ENCODE data around the gene MYCBP. TPM values are rescaled to one million over a fixed set of nuclear protein-coding genes. Genes with fewer than 3 reads are reported as not detected.

The MYCBP gene
- total RNA-seq, 2 donors from 2014 or later, result 12.2 to 14.0 TPM

DNA sequence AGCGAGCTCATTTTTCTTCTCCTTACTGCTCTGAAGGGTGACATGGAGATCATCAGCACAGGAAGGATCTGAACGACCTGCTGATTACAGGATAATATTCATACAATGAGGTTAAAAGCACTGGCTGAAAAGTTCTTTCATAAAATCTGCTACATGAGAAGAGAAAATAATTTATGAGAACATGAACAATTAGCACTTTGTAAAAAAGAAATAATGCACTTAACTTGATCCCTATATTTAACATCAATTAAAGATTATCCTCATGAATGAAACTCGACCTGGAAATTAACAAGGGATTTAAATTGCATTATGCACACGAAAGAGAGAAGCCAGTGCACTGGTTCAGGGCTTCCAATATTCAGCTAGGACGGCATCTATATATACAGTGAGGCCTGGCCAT, 60.2 kb downstream of the MYCBP start:
- TF ChIP-seq, protein P1, sequence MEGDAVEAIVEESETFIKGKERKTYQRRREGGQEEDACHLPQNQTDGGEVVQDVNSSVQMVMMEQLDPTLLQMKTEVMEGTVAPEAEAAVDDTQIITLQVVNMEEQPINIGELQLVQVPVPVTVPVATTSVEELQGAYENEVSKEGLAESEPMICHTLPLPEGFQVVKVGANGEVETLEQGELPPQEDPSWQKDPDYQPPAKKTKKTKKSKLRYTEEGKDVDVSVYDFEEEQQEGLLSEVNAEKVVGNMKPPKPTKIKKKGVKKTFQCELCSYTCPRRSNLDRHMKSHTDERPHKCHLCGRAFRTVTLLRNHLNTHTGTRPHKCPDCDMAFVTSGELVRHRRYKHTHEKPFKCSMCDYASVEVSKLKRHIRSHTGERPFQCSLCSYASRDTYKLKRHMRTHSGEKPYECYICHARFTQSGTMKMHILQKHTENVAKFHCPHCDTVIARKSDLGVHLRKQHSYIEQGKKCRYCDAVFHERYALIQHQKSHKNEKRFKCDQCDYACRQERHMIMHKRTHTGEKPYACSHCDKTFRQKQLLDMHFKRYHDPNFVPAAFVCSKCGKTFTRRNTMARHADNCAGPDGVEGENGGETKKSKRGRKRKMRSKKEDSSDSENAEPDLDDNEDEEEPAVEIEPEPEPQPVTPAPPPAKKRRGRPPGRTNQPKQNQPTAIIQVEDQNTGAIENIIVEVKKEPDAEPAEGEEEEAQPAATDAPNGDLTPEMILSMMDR (IDR thresholded peaks at IDR 0.05), result no peak
- no peak for TF ChIP-seq POLR2A (IDR thresholded peaks at IDR 0.05)
- H3K36me3 ChIP-seq (replicated peaks in 1 of 2; ENCODE audit: insufficient read depth in 1 of 2, low read depth in 2 of 2), result no peaks in the 10 kb centered on the region
- peaks cover 3% of the 10 kb centered on the region for H3K4me1 ChIP-seq
- intact Hi-C loops (cut with DNase I), result no loop called here
- 30 to 37% methylated on average over 5 of the region's 5 CpGs for WGBS, 2 donors
- no peak for DNase-seq
- no peak overlapping the region for H3K27ac ChIP-seq
- peaks cover 0 to 12% of the 10 kb centered on the region in 2 donors for H3K27me3 ChIP-seq
- no peak overlapping the region for H3K4me3 ChIP-seq
- ATAC-seq, result no peak
- peaks cover 0 to 6% (median 0%) of the 10 kb centered on the region in 3 donors for H3K9me3 ChIP-seq

Small RNA genes within 50 kb of the gene (small RNA-seq; reads per million reads assigned to genes)
- gene GJA9-MYCBP, result not detected

Other genes starting within 250 kb of the MYCBP start
- 1 to 10 TPM; 6.9 to 7.0 TPM for gene RRAGC, start 13.6 kb downstream of the MYCBP start, total RNA-seq
- gene GJA9, start 8.2 kb upstream of the MYCBP start, total RNA-seq, result not detected
- gene RHBDL2, start 68.5 kb upstream of the MYCBP start, total RNA-seq, result under 1 TPM in 1 of 2 donors, not detected in 1; 0.99 TPM
- gene AKIRIN1, start 117.9 kb upstream of the MYCBP start, total RNA-seq, result 10 to 100 TPM; 17.8 to 20.5 TPM
- 100 to 1,000 TPM; 192 to 243 TPM for gene NDUFS5, start 153.0 kb upstream of the MYCBP start, total RNA-seq

Measured in body of pancreas (tissue), 4 donors.